Keratinocyte (primary cell): Measurements from ENCODE around the gene LEO1.

Experiments used
- CTCF ChIP-seq, 3 experiments: IDR thresholded peaks in 1 of 3; conservative IDR thresholded peaks in 1 of 3; optimal IDR thresholded peaks in 1 of 3; 2 replicates in 2 of 3; 3 replicates in 1 of 3; pipeline versions ENCODE3 to v1.5.1; 2011; ENCODE audit warnings: low read length in 3 of 3, mild to moderate bottlenecking in 3 of 3, moderate library complexity in 2 of 3, control low read depth in 1 of 3, inconsistent platforms in 1 of 3; ENCODE audit not compliant: insufficient read depth in 2 of 3; ENCODE audit errors: extremely low read depth in 1 of 3
- EZH2 ChIP-seq: IDR thresholded peaks from one replicate; pipeline ENCODE4 v1.6.1; 2012; ENCODE audit warnings: inconsistent platforms, mild to moderate bottlenecking, low read length, moderate library complexity

- no peak for TF ChIP-seq CTCF (optimal IDR thresholded peaks at IDR 0.05 in 1 of 3, IDR thresholded peaks at IDR 0.05 in 1 of 3, conservative IDR thresholded peaks at IDR 0.05 in 1 of 3; ENCODE audit: extremely low read depth in 1 of 3, insufficient read depth in 2 of 3, low read length in 3 of 3)
- no peak for TF ChIP-seq EZH2
Observed at GRCh38 chr15:51970132-51970817, 1.3 kb downstream of the LEO1 start.
